HepG2 (cell line): ENCODE results near the gene ABI2. TPM values are rescaled to one million over a fixed set of nuclear protein-coding genes. Genes with fewer than 3 reads are reported as not detected.

ENCODE experiments used
- BATF2 ChIP-seq: sonication (generic); formaldehyde crosslinking; IDR thresholded peaks from 2 replicates; pipeline ENCODE4 v1.8.0; 2022; ENCODE audit warnings: mild to moderate bottlenecking, missing genetic modification reagents, moderate library complexity
- E2F5 ChIP-seq: sonication (generic); formaldehyde crosslinking; conservative IDR thresholded peaks from 2 replicates; pipeline ENCODE4 v1.4.0; 2020; ENCODE audit warnings: missing genetic modification reagents
- MTF2 ChIP-seq: sonication (generic); formaldehyde crosslinking; IDR thresholded peaks from 2 replicates; pipeline ENCODE4 v1.5.0; 2020; ENCODE audit warnings: missing genetic modification reagents, borderline replicate concordance
- ZBTB40 ChIP-seq, 2 experiments: fragments of 450-650 bp in 1 of 2; sonication (generic) in 1 of 2; formaldehyde crosslinking in 1 of 2; IDR thresholded peaks; 2 replicates each; pipeline versions ENCODE4 v1.6.1 to v1.8.0; 2016 to 2022; ENCODE audit warnings: antibody characterized with exemption in 1 of 2, mild to moderate bottlenecking in 1 of 2, missing genetic modification reagents in 1 of 2
- ZFYVE20 ChIP-seq: sonication (generic); formaldehyde crosslinking; IDR thresholded peaks from 2 replicates; pipeline ENCODE4 v1.8.0; 2023; ENCODE audit warnings: low read depth, mild to moderate bottlenecking, moderate library complexity, missing genetic modification reagents, borderline replicate concordance
- ZNF367 ChIP-seq: sonication (generic); formaldehyde crosslinking; IDR thresholded peaks from 2 replicates; pipeline ENCODE4 v1.4.0; 2020; ENCODE audit warnings: missing genetic modification reagents, borderline replicate concordance
- polyA plus RNA-seq, 8 experiments: library from polyadenylated mRNA; depleted of rRNA in 3 of 8; stranded (reverse) in 7 of 8; unstranded in 1 of 8; fragments of >200 nt; fragmentation: Illumina TruSeq in 4 of 8; extraction: Trizol in 4 of 8; gene quantifications; 2 replicates each; pipeline versions ENCODE4 v1.2.1 to v1.2.3, GENCODE V29; 2011 to 2016; ENCODE audit warnings: low read depth in 4 of 8, missing spikeins in 1 of 8, mixed read lengths in 1 of 8; ENCODE audit not compliant: insufficient read depth in 1 of 8
- total RNA-seq, 5 experiments: library from RNA; depleted of rRNA; stranded (reverse); fragments of >200 nt; fragmentation: Illumina TruSeq; extraction: Trizol; gene quantifications; 2 replicates each; pipeline ENCODE4 v1.2.3, GENCODE V29; 2016; ENCODE audit warnings: low read depth in 1 of 5
- TF ChIP-seq, protein P1 (sequence below): sonication (generic); formaldehyde crosslinking; IDR thresholded peaks from 2 replicates; pipeline ENCODE4 v1.9.0; 2021; ENCODE audit warnings: missing genetic modification reagents, borderline replicate concordance
- TF ChIP-seq, protein P2 (sequence below): sonication (generic); formaldehyde crosslinking; IDR thresholded peaks from 2 replicates; pipeline ENCODE4 v1.4.0; 2020; ENCODE audit warnings: missing genetic modification reagents, mild to moderate bottlenecking, borderline replicate concordance
- TF ChIP-seq, protein P3 (sequence below): sonication (generic); formaldehyde crosslinking; IDR thresholded peaks from 2 replicates; pipeline ENCODE4 v1.8.0; 2022; ENCODE audit warnings: mild to moderate bottlenecking, missing genetic modification reagents, moderate library complexity

The ABI2 gene
- total and polyA plus RNA-seq, 2 of the 13 experiments (the other 11 are each of a cell fraction or from before 2014, with no cell fraction given), result 28.4 to 32.4 TPM

GRCh38 chr2:203437511-203437910 is 109.3 kb downstream of the ABI2 start (continued):
- TF ChIP-seq, protein P1, sequence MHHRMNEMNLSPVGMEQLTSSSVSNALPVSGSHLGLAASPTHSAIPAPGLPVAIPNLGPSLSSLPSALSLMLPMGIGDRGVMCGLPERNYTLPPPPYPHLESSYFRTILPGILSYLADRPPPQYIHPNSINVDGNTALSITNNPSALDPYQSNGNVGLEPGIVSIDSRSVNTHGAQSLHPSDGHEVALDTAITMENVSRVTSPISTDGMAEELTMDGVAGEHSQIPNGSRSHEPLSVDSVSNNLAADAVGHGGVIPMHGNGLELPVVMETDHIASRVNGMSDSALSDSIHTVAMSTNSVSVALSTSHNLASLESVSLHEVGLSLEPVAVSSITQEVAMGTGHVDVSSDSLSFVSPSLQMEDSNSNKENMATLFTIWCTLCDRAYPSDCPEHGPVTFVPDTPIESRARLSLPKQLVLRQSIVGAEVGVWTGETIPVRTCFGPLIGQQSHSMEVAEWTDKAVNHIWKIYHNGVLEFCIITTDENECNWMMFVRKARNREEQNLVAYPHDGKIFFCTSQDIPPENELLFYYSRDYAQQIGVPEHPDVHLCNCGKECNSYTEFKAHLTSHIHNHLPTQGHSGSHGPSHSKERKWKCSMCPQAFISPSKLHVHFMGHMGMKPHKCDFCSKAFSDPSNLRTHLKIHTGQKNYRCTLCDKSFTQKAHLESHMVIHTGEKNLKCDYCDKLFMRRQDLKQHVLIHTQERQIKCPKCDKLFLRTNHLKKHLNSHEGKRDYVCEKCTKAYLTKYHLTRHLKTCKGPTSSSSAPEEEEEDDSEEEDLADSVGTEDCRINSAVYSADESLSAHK (CRISPR knock-in tag), result no peak
- TF ChIP-seq E2F5 (no peak), ZBTB40 (IDR thresholded peaks at IDR 0.05) (no peak), ZBTB40 (CRISPR knock-in tag; IDR thresholded peaks at IDR 0.05) (no peak), ZNF367 (CRISPR knock-in tag) (no peak), ZFYVE20 (CRISPR knock-in tag) (no peak), MTF2 (no peak), BATF2 (CRISPR knock-in tag) (no peak)
- TF ChIP-seq, protein P2, sequence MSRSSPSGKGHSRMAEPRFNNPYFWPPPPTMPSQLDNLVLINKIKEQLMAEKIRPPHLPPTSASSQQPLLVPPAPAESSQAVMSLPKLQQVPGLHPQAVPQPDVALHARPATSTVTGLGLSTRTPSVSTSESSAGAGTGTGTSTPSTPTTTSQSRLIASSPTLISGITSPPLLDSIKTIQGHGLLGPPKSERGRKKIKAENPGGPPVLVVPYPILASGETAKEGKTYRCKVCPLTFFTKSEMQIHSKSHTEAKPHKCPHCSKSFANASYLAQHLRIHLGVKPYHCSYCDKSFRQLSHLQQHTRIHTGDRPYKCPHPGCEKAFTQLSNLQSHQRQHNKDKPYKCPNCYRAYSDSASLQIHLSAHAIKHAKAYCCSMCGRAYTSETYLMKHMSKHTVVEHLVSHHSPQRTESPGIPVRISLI (CRISPR knock-in tag), result no peak
- TF ChIP-seq, protein P3, sequence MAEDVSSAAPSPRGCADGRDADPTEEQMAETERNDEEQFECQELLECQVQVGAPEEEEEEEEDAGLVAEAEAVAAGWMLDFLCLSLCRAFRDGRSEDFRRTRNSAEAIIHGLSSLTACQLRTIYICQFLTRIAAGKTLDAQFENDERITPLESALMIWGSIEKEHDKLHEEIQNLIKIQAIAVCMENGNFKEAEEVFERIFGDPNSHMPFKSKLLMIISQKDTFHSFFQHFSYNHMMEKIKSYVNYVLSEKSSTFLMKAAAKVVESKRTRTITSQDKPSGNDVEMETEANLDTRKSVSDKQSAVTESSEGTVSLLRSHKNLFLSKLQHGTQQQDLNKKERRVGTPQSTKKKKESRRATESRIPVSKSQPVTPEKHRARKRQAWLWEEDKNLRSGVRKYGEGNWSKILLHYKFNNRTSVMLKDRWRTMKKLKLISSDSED (CRISPR knock-in tag), result no peak
